ACC112 (cell line): ENCODE results near the gene AFF2.

ENCODE experiments used
- H2AFZ ChIP-seq: fragments of 200-600 bp; sonication (generic); one replicate; pipeline ENCODE4 v1.6.0; 2017; ENCODE audit warnings: antibody characterized with exemption, low read length; ENCODE audit not compliant: unreplicated experiment
- H3K27ac ChIP-seq: fragments of 200-600 bp; sonication (generic); 2 replicates; pipeline ENCODE4 v1.5.1; 2014; ENCODE audit warnings: low read depth, mild to moderate bottlenecking, antibody characterized with exemption, low read length, moderate library complexity
- H3K27me3 ChIP-seq: fragments of 200-600 bp; sonication (generic); 2 replicates; pipeline ENCODE4 v1.6.1; 2014; ENCODE audit warnings: mild to moderate bottlenecking, antibody characterized with exemption, low read length, moderate library complexity, mixed read lengths; ENCODE audit not compliant: insufficient read depth
- H3K36me3 ChIP-seq: fragments of 200-600 bp; sonication (generic); 2 replicates; pipeline ENCODE4 v1.6.1; 2016; ENCODE audit warnings: mild to moderate bottlenecking, antibody characterized with exemption, low read length, moderate library complexity, mixed read lengths; ENCODE audit not compliant: insufficient read depth
- H3K4me1 ChIP-seq: fragments of 200-600 bp; sonication (generic); one replicate; pipeline ENCODE4 v1.6.1; 2016; ENCODE audit warnings: low read length, mixed read lengths; ENCODE audit not compliant: insufficient read depth, unreplicated experiment, control insufficient read depth
- H3K4me3 ChIP-seq: fragments of 200-600 bp; sonication (generic); 2 replicates; pipeline ENCODE4 v1.5.1; 2014; ENCODE audit warnings: mild to moderate bottlenecking, low read depth, low read length
- H3K79me2 ChIP-seq: fragments of 200-600 bp; sonication (generic); one replicate; pipeline ENCODE4 v1.6.0; 2016; ENCODE audit warnings: low read length; ENCODE audit not compliant: control insufficient read depth, unreplicated experiment, insufficient read depth

Gene AFF2

GRCh38 chrX:148500423-148501385, at the start of gene AFF2:
Gene AFF2, plus strand, starts transcription at chrX:148500617. Its CDS starts 481 bp downstream, at chrX:148501098.
- peaks cover 38% of the 10 kb centered on the region for H3K27me3 ChIP-seq
- H3K27ac ChIP-seq: no peak within 1 kb of the TSS
- no peaks in the 10 kb centered on the region for H3K4me1 ChIP-seq
- no peaks in the 10 kb centered on the region for H3K79me2 ChIP-seq
- peak within 1 kb of the TSS; percentile 43; the same call in 1 of the 2 replicates for H3K4me3 ChIP-seq
- no peaks in the 10 kb centered on the region for H3K36me3 ChIP-seq
- H2AFZ ChIP-seq: no peak within 1 kb of the TSS

GRCh38 chrX:148457279-148457678, 43.1 kb upstream of the AFF2 start:
- no peaks in the 10 kb centered on the region for H3K4me1 ChIP-seq
- H3K36me3 ChIP-seq: no peaks in the 10 kb centered on the region
- no peak overlapping the region for H2AFZ ChIP-seq
- no peak overlapping the region for H3K27ac ChIP-seq
- H3K79me2 ChIP-seq: no peaks in the 10 kb centered on the region
- no peak overlapping the region for H3K4me3 ChIP-seq
- no peaks in the 10 kb centered on the region for H3K27me3 ChIP-seq

GRCh38 chrX:148459343-148459742, 41.1 kb upstream of the AFF2 start:
- no peaks in the 10 kb centered on the region for H3K79me2 ChIP-seq
- H3K36me3 ChIP-seq: no peaks in the 10 kb centered on the region
- H3K27ac ChIP-seq: no peak overlapping the region
- no peak overlapping the region for H3K4me3 ChIP-seq
- no peaks in the 10 kb centered on the region for H3K4me1 ChIP-seq
- H3K27me3 ChIP-seq: no peaks in the 10 kb centered on the region
- H2AFZ ChIP-seq: no peak overlapping the region

- Histone ChIP-seq H3K79me2 (no peaks in the 10 kb centered on the region), H3K27ac (no peak overlapping the region), H3K36me3 (no peaks in the 10 kb centered on the region), H2AFZ (no peak overlapping the region), H3K27me3 (no peaks in the 10 kb centered on the region), H3K4me3 (no peak overlapping the region), H3K4me1 (no peaks in the 10 kb centered on the region)
These were observed 34.1 kb upstream of the AFF2 start for GRCh38 chrX:148466292-148466691.

- Histone ChIP-seq H3K4me1 (no peaks in the 10 kb centered on the region), H3K4me3 (no peak overlapping the region), H3K36me3 (no peaks in the 10 kb centered on the region), H3K27me3 (no peaks in the 10 kb centered on the region), H3K27ac (no peak overlapping the region), H2AFZ (no peak overlapping the region), H3K79me2 (no peaks in the 10 kb centered on the region)
These were observed 30.1 kb upstream of the AFF2 start for GRCh38 chrX:148470324-148470723.

GRCh38 chrX:148474030-148474429, 26.4 kb upstream of the AFF2 start:
- no peaks in the 10 kb centered on the region for H3K27me3 ChIP-seq
- no peaks in the 10 kb centered on the region for H3K4me1 ChIP-seq
- H3K36me3 ChIP-seq: no peaks in the 10 kb centered on the region
- H3K4me3 ChIP-seq: no peak overlapping the region
- no peak overlapping the region for H3K27ac ChIP-seq
- no peaks in the 10 kb centered on the region for H3K79me2 ChIP-seq
- no peak overlapping the region for H2AFZ ChIP-seq

- H3K27me3 ChIP-seq: no peaks in the 10 kb centered on the region
- no peaks in the 10 kb centered on the region for H3K79me2 ChIP-seq
- H3K4me3 ChIP-seq: no peak overlapping the region
- no peaks in the 10 kb centered on the region for H3K4me1 ChIP-seq
- H3K27ac ChIP-seq: no peak overlapping the region
- H2AFZ ChIP-seq: no peak overlapping the region
- no peaks in the 10 kb centered on the region for H3K36me3 ChIP-seq
These were observed 8.4 kb upstream of the AFF2 start for GRCh38 chrX:148492057-148492456.

- H3K79me2 ChIP-seq: no peaks in the 10 kb centered on the region
- no peak overlapping the region for H2AFZ ChIP-seq
- H3K4me1 ChIP-seq: no peaks in the 10 kb centered on the region
- no peak overlapping the region for H3K27ac ChIP-seq
- H3K36me3 ChIP-seq: no peaks in the 10 kb centered on the region
- H3K27me3 ChIP-seq: peaks cover 10% of the 10 kb centered on the region
- no peak overlapping the region for H3K4me3 ChIP-seq
These were observed 5.2 kb upstream of the AFF2 start for GRCh38 chrX:148495176-148495575.

- no peaks in the 10 kb centered on the region for H3K4me1 ChIP-seq
- H3K4me3 ChIP-seq: no peak overlapping the region
- H2AFZ ChIP-seq: no peak overlapping the region
- H3K79me2 ChIP-seq: no peaks in the 10 kb centered on the region
- no peaks in the 10 kb centered on the region for H3K36me3 ChIP-seq
- H3K27ac ChIP-seq: no peak overlapping the region
- peaks cover 34% of the 10 kb centered on the region for H3K27me3 ChIP-seq
These were observed 2.4 kb upstream of the AFF2 start for GRCh38 chrX:148498067-148498466.

- H2AFZ ChIP-seq: no peak overlapping the region
- no peak overlapping the region for H3K4me3 ChIP-seq
- H3K27me3 ChIP-seq: peaks cover 38% of the 10 kb centered on the region
- no peaks in the 10 kb centered on the region for H3K4me1 ChIP-seq
- no peaks in the 10 kb centered on the region for H3K36me3 ChIP-seq
- H3K79me2 ChIP-seq: no peaks in the 10 kb centered on the region
- H3K27ac ChIP-seq: no peak overlapping the region
These were observed 587 bp upstream of the AFF2 start for GRCh38 chrX:148499638-148500422.
